ENCODE measurements around the gene TSPAN10. TPM values are rescaled to one million over a fixed set of nuclear protein-coding genes. Genes with fewer than 3 reads are reported as not detected.

Gene TSPAN10
- total RNA-seq, 1 donor = 4.5 TPM

DNA sequence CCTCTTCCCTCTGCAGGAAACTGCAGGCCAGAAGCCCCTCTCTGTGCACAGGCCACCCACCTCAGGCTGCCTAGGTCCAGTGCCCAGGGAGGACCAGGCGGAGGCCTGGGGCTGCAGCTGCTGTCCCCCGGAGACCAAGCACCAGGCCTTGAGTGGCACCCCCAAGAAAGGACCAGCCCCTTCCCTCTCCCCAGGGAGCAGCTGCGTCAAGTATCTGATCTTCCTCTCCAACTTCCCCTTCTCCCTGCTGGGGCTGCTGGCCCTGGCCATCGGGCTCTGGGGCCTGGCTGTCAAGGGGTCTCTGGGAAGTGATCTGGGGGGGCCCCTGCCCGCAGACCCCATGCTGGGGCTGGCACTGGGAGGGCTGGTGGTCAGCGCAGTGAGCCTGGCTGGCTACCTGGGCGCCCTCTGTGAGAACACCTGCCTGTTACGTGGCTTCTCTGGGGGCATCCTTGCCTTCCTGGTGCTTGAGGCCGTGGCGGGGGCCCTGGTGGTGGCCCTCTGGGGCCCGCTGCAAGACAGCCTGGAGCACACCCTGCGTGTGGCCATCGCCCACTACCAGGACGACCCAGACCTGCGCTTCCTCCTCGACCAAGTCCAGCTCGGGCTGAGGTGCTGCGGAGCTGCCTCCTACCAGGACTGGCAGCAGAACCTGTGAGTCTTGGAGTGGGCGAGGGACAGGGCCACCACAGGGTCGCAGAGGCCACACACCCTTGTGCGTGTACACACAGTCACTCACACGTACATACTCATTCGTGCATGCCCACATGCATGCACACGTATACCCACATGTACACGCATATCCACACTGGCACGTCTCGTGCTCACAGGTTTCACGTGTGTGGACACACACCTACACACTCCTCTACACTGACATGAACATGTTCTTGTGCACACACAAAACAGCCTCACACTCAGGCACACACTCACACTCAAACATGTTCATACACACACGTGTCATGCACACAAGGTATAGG, 8.3 kb downstream of the TSPAN10 start:
- H3K4me3 ChIP-seq (ENCODE audit: low read depth, low read length) = no peak overlapping the region
- TF ChIP-seq, protein P1, sequence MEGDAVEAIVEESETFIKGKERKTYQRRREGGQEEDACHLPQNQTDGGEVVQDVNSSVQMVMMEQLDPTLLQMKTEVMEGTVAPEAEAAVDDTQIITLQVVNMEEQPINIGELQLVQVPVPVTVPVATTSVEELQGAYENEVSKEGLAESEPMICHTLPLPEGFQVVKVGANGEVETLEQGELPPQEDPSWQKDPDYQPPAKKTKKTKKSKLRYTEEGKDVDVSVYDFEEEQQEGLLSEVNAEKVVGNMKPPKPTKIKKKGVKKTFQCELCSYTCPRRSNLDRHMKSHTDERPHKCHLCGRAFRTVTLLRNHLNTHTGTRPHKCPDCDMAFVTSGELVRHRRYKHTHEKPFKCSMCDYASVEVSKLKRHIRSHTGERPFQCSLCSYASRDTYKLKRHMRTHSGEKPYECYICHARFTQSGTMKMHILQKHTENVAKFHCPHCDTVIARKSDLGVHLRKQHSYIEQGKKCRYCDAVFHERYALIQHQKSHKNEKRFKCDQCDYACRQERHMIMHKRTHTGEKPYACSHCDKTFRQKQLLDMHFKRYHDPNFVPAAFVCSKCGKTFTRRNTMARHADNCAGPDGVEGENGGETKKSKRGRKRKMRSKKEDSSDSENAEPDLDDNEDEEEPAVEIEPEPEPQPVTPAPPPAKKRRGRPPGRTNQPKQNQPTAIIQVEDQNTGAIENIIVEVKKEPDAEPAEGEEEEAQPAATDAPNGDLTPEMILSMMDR (IDR thresholded peaks at IDR 0.05; ENCODE audit: insufficient read depth, low read length) = no peak
- DNase-seq (ENCODE audit: low read depth) = no peak

DNA sequence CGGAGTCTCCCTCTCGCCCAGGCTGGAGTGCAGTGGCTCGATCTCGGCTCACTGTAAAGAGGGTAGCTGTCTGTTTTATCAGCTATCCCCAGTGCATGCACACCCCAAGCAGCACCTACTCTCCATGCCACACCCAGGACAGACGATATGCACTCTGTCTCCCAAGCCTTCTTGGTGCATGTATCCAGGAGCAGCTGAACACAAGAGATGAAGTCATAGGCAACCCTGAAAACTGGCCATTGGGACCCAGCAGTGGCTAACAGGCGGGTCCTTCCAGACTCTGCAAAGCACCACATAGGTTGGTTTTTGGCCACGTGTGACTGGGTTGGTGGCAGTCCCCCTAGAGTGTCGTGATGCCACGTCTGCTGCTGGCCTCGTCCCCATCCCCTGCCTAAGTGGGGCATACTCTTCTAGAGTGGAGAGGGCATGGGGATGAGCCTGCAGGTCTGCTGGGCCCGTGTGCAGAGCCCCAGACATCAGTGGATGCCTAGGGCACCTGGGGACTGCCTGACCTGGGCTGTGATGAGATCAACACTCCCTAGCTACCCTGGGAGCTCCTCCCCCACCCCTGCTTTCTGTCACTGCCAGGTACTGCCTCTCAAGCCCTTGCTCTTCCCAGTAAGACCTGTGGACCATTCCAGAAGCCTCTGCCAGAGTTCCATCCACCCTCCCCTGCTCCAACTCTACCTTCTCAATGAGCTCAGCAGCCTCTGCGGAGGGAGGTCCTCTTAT, 10.0 kb downstream of the TSPAN10 start:
- no peak for DNase-seq (ENCODE audit: low read depth)
- TF ChIP-seq, protein P1 (IDR thresholded peaks at IDR 0.05; ENCODE audit: insufficient read depth, low read length) = no peak
- no peak overlapping the region for H3K4me3 ChIP-seq (ENCODE audit: low read depth, low read length)

DNA sequence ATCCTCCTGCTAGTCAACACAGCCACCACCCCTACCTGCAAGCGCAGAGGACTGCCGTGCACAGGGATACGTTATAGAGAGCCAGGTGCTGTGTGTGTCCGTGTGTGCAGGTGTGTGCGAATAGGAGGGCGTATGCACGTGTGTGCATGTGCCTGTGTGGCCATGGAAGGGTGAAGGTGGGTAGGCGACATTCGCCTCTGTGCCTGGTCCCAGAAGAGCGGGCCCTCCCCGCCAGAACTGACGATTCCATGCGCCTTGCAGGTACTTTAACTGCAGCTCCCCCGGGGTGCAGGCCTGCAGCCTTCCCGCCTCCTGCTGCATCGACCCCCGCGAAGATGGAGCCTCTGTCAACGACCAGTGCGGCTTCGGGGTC, 10.6 kb downstream of the TSPAN10 start:
- TF ChIP-seq, protein P1 (IDR thresholded peaks at IDR 0.05; ENCODE audit: insufficient read depth, low read length) = no peak
- no peak for DNase-seq (ENCODE audit: low read depth)
- no peak overlapping the region for H3K4me3 ChIP-seq (ENCODE audit: low read depth, low read length)

DNA sequence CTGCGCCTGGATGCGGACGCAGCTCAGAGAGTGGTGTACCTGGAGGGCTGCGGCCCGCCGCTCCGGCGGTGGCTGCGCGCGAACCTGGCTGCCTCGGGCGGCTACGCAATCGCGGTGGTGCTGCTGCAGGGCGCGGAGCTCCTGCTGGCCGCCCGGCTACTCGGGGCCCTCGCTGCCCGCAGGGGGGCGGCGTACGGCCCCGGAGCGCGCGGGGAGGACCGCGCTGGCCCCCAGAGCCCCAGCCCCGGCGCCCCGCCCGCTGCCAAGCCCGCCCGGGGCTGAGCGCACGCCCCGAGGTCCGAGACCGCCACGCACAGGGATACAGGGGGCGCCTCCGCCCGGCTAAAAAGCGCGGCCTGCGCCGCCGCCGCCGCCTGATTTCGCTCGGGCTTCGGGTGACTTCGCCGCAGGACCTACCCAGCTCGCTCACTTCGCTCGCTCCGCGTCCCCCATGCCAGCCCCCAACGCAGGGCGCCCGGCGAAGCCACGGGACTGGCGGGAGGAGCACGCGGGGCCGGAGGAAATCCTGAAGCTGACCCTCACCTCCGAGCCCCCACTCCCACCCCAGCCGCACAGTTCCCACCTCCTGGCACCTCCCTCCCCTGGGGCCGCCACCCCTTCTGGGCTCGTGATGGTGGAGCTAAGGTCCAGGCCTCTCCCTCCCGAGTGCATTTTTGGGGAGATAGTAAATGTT, 11.2 kb downstream of the TSPAN10 start:
- TF ChIP-seq, protein P1 (IDR thresholded peaks at IDR 0.05; ENCODE audit: insufficient read depth, low read length) = no peak
- H3K4me3 ChIP-seq (ENCODE audit: low read depth, low read length) = no peak overlapping the region
- no peak for DNase-seq (ENCODE audit: low read depth)

DNA sequence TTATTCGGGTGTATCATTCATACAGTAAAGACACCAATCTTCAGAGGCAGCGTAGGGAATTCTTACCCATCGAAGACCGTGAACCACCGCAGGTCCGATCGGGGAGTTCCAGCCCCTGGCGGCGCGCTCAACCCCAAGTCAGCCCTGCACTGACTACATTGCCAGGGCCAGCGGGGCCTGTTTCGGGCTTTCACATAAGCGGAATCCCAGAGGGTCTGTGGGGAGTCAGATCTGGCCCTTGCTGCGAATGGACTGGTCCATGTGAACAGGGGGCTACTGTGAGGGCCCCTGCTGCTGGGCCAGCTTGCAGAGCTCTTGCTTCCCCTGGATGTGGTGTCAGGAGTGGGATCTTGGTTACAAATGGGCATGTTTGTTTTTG, 11.7 kb downstream of the TSPAN10 start:
- no peak overlapping the region for H3K4me3 ChIP-seq (ENCODE audit: low read depth, low read length)
- TF ChIP-seq, protein P1 (IDR thresholded peaks at IDR 0.05; ENCODE audit: insufficient read depth, low read length) = no peak
- no peak for DNase-seq (ENCODE audit: low read depth)

DNA sequence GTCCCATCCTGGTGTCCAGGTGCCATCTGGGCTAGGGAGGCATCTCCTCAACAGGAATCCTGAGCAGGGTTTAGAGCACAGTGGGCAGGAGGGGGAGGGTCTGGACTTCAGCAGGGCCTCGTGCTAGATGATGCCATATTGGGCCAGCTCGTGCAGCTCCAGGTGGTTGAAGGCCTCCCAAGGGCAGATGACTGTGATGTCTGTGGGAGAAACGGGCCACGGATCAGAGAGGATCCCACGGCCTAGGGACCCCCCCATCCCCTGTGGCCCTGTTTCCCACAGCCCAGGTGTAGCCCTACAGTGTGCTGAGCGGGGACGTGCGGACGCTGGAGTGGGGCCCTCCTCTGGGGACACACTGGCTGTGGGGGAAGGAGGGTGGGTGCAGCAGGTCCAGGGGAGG, 14.0 kb downstream of the TSPAN10 start:
- DNase-seq (ENCODE audit: low read depth) = no peak
- TF ChIP-seq, protein P1 (IDR thresholded peaks at IDR 0.05; ENCODE audit: insufficient read depth, low read length) = no peak
- H3K4me3 ChIP-seq (ENCODE audit: low read depth, low read length) = no peak overlapping the region
